ENCODE results near the gene CLASRP.
A peak's percentile ranks its signal among the peaks of the same experiment; 100 is the strongest.
"Not testable (repeated sequence)": the region's sequence is repeated elsewhere in the genome, so short reads cannot be mapped to it uniquely, and the experiment has no call there.

CLASRP gene

GRCh38 chr19:45104658-45105349 is 66.0 kb downstream of the CLASRP start:
- DNase-seq: no peak

DNA sequence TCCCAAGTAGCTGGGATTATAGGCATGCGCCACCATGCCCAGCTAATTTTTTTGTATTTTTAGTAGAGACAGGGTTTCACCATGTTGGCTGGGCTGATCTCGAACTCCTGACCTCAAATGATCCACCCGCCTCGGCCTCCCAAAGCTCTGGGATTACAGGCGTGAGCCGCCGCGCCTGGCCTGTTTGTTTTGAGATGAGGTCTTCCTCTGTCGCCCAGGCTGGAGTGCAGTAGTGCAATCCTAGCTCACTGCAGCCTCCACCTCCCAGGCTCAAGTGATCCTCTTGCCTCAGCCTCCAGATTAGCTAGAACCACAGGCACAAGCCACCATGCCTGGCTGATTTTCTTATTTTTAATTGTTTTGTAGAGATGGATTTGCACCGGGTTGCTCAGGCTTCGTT is 67.5 kb downstream of the CLASRP start:
- not testable (repeated sequence) for DNase-seq

DNA sequence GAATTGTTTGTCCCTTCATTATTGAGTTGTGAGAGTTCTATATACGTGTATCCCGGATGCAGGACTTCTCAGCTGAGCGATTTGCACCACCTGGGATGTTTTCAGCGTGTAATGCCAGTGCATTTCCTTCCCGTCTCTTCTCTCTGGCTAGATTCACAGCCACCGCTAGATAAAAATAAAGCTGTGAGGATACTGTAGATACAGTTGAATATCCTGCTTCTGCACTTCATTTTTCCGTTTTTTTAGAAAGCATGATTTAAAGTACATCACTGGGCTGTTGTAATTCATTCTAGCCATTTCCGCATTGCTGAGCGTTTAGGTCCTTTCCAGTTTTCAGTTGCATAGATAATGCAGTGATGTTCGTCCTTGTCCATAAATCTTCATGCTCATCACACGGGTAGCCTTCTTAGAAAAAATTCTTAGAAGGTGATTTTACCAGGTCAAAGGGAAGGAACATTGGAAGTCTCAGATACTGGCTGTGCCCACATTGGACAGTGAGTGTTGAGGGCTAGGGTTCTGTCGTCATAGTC is 68.8 kb downstream of the CLASRP start:
- no peak for DNase-seq

GRCh38 chr19:45110851-45111266 is 72.0 kb downstream of the CLASRP start:
- DNase-seq: peak; percentile 53 to 75 (median 74)

GRCh38 chr19:45112111-45112827 is 73.4 kb downstream of the CLASRP start:
- DNase-seq: no peak

DNA sequence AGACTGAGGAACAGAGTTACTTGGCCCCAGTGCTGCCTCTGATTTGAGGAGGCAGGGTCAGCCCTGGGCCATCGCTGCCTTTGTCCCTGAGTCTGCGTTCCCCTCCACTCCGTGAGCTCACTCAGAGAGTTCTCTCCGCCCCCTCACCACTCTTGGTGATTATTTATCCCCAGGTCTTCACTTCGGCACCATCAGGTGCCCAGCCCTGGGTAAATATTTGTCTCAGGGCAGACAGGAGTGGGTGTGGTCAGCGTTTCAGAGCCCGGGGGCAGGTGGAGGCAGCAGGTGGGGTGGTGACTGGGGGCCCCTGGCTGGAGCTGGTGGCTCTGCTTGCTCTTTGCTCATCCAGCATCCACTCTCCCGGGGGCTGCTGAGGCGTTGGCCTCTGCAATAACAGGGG is 74.8 kb downstream of the CLASRP start:
- no peak for DNase-seq

- DNase-seq: no peak
Measured at GRCh38 chr19:45114116-45114515, 75.3 kb downstream of the CLASRP start.

- DNase-seq: peak; percentile 50 to 83 (median 74)
Measured at GRCh38 chr19:45115809-45116615, 77.2 kb downstream of the CLASRP start.

GRCh38 chr19:45117167-45117594 is 78.3 kb downstream of the CLASRP start:
- peak; percentile 68 to 87 (median 82) for DNase-seq

DNA sequence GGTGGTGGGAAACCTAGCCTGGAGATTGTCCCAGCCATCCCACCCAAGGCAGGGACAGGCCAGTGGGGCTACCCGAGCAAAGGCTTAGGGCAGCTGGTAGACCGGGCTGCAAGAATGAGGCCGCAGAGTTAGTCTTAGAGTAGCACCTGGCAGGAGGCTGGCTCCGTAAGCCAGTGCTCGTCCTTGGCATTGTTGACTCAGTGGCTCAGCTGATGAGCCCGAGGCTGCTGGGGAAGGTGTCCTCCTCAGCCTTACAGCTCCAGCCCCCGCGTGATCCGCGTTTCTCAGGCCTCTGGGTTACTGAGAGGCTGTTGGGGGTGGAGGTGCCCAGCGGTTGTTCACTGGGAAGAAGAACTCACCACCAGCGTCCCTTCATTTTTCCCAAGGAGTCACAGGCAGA is 78.8 kb downstream of the CLASRP start:
- DNase-seq: peak in 2 of 4 experiments; percentile 14 to 70

- DNase-seq: peak in 3 of 4 experiments; percentile 41 to 60 (median 46)
Measured at GRCh38 chr19:45118106-45118505, 79.3 kb downstream of the CLASRP start.

GRCh38 chr19:45118591-45119355 is 79.9 kb downstream of the CLASRP start:
- not testable (repeated sequence) for DNase-seq

DNA sequence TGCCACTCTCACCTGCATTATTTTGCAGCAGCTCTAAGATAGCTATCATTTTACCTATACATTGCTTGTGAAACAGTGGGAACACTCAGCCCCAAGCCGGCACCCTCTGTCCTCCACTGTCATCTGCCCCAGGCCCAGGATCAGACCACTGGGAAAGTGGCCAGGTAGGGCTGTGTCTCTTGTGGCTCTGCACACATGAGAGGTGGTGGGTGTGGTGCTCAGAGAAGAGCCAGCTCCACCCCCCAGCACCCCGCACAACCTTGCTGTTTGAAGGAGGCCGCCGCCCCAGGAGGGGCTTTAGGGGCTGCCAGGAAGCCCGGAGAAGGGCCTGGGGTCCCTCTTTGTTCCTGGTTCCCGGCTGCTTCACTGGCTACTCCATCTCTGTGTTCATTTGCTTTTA is 80.7 kb downstream of the CLASRP start:
- no peak for DNase-seq
